Fibroblast of mammary gland (primary cell): ENCODE measurements around the gene FAM13C.

ENCODE experiments used
- DNase-seq: peaks from one replicate; pipeline ENCODE4 v3.0.0-alpha.2; 2010; ENCODE audit warnings: low read depth
- H3K4me3 ChIP-seq: 2 replicates; pipeline ENCODE4 v1.5.1; 2011; ENCODE audit warnings: low read depth, mild to moderate bottlenecking, low read length, moderate library complexity; ENCODE audit not compliant: control insufficient read depth
- CTCF ChIP-seq: conservative IDR thresholded peaks from 2 replicates; pipeline ENCODE4 v1.5.1; 2011; ENCODE audit warnings: low read depth, low read length, inconsistent platforms; ENCODE audit not compliant: control insufficient read depth, insufficient read depth

FAM13C gene

GRCh38 chr10:59287587-59288255 lies 74.6 kb downstream of the FAM13C start:
- no peak overlapping the region for H3K4me3 ChIP-seq
- TF ChIP-seq CTCF: no peak
- DNase-seq: no peak

GRCh38 chr10:59285848-59286247 lies 76.5 kb downstream of the FAM13C start:
- no peak for DNase-seq
- H3K4me3 ChIP-seq: no peak overlapping the region
- TF ChIP-seq CTCF: no peak

- TF ChIP-seq CTCF: no peak
- no peak for DNase-seq
- no peak overlapping the region for H3K4me3 ChIP-seq
These were observed 77.3 kb downstream of the FAM13C start for GRCh38 chr10:59285073-59285472.

- no peak overlapping the region for H3K4me3 ChIP-seq
- no peak for TF ChIP-seq CTCF
- DNase-seq: no peak
These were observed 78.0 kb downstream of the FAM13C start for GRCh38 chr10:59284118-59284975.

GRCh38 chr10:59283456-59284091 lies 78.8 kb downstream of the FAM13C start:
- DNase-seq: no peak
- no peak overlapping the region for H3K4me3 ChIP-seq
- no peak for TF ChIP-seq CTCF

- no peak for DNase-seq
- TF ChIP-seq CTCF: no peak
- H3K4me3 ChIP-seq: no peak overlapping the region
These were observed 80.5 kb downstream of the FAM13C start for GRCh38 chr10:59281861-59282260.
